ENCODE measurements around the gene MELTF. TPM values are rescaled to one million over a fixed set of nuclear protein-coding genes. Genes with fewer than 3 reads are reported as not detected.

The MELTF gene
- total RNA-seq, 4 donors from 2014 or later: 17.3 to 143 (median 50.7) TPM

DNA sequence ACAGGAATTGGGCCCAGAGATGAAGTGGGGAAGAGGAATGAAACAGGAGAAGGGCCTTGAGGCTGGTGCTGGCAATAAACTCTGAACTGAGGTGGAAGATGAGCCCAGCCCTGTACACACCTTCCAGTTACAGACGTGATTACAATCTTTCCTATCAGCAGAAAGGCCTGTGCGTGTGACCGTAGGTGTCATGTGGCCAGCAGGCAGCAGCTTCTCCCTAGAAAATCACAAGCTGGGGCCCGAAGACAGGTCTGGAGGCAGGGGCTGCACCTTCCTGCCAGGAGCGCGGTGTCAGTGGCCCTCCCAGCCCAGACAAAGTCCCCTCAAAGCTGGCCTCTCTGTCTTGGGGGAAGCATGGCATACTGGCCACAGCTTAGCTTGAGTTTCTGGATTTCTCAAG lies 44.3 kb downstream of the MELTF start:
- Histone ChIP-seq H3K4me1 (peaks cover 0 to 22% (median 0%) of the 10 kb centered on the region in 4 donors), H3K27me3 (no peaks in the 10 kb centered on the region), H3K36me3 (no peaks in the 10 kb centered on the region), H3K27ac (peak overlapping the region in 2 of 4 donors; percentile 42 to 60), H3K9me3 (no peaks in the 10 kb centered on the region), H3K4me3 (no peak overlapping the region)
- no peak for TF ChIP-seq POLR2A (IDR thresholded peaks at IDR 0.05)
- TF ChIP-seq, protein P1, sequence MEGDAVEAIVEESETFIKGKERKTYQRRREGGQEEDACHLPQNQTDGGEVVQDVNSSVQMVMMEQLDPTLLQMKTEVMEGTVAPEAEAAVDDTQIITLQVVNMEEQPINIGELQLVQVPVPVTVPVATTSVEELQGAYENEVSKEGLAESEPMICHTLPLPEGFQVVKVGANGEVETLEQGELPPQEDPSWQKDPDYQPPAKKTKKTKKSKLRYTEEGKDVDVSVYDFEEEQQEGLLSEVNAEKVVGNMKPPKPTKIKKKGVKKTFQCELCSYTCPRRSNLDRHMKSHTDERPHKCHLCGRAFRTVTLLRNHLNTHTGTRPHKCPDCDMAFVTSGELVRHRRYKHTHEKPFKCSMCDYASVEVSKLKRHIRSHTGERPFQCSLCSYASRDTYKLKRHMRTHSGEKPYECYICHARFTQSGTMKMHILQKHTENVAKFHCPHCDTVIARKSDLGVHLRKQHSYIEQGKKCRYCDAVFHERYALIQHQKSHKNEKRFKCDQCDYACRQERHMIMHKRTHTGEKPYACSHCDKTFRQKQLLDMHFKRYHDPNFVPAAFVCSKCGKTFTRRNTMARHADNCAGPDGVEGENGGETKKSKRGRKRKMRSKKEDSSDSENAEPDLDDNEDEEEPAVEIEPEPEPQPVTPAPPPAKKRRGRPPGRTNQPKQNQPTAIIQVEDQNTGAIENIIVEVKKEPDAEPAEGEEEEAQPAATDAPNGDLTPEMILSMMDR (IDR thresholded peaks at IDR 0.05): no peak
- peak in 2 of 3 donors; percentile 54 to 64 for DNase-seq

DNA sequence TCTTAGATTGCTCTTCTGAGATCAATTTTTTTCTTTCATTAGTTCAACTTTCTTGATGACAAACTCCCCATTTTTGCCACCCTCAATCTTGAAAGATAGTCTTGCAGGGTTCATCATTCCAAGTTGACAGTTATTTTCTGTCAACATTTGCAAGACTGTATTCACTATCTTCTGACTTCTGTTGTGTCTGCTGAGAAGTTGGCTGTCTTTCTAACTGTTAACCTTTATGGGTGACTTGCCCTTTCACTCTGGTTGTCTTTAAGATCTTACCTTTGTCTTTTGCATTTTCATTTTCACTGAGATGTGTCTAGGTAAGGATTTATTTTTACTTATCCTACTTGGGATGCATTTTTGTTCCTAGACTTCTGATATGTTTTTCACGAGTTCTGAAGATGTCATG lies 46.4 kb downstream of the MELTF start:
- H3K36me3 ChIP-seq: no peaks in the 10 kb centered on the region
- peaks cover 0 to 20% (median 0%) of the 10 kb centered on the region in 4 donors for H3K4me1 ChIP-seq
- no peaks in the 10 kb centered on the region for H3K27me3 ChIP-seq
- no peaks in the 10 kb centered on the region for H3K9me3 ChIP-seq
- H3K27ac ChIP-seq: no peak overlapping the region
- no peak overlapping the region for H3K4me3 ChIP-seq
- no peak for DNase-seq
- TF ChIP-seq POLR2A (IDR thresholded peaks at IDR 0.05): no peak
- TF ChIP-seq, protein P1 (IDR thresholded peaks at IDR 0.05): no peak

GRCh38 chr3:196981657-196982056 lies 48.0 kb downstream of the MELTF start:
- DNase-seq: peak in 1 of 3 donors; percentile 26

DNA sequence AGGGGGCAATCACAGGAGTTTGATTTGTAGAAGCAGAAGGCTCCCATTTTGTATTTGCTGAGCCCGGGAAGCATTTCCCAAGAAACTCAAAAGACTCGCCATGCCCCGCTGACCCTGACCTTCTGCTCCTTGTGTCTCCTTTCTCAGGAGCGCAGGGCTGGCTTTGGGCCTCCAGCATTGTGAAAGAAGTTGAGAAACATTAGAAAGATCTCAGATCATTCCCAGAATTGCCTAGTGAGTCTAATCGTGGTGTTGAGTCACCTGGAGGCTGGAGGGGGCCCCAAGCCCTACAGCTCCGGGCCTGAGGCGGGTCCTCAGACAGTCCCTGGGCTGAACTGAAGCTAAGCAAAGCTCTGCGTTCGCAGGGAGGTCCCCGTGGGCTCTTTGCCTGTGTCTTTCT lies 50.1 kb downstream of the MELTF start:
- TF ChIP-seq, protein P1 (IDR thresholded peaks at IDR 0.05): no peak
- no peak for TF ChIP-seq POLR2A (IDR thresholded peaks at IDR 0.05)
- no peak overlapping the region for H3K27ac ChIP-seq
- H3K27me3 ChIP-seq: no peaks in the 10 kb centered on the region
- no peaks in the 10 kb centered on the region for H3K9me3 ChIP-seq
- H3K4me1 ChIP-seq: no peaks in the 10 kb centered on the region
- H3K36me3 ChIP-seq: no peaks in the 10 kb centered on the region
- peak in 1 of 3 donors; percentile 31 for DNase-seq
- H3K4me3 ChIP-seq: no peak overlapping the region

More at GRCh38 chr3:196981657-196982056, 48.0 kb downstream of the MELTF start:
- H3K36me3 ChIP-seq: no peaks in the 10 kb centered on the region
- no peaks in the 10 kb centered on the region for H3K9me3 ChIP-seq
- H3K4me3 ChIP-seq: no peak overlapping the region
- no peak for TF ChIP-seq POLR2A (IDR thresholded peaks at IDR 0.05)
- TF ChIP-seq, protein P1 (IDR thresholded peaks at IDR 0.05): no peak
- H3K27ac ChIP-seq: no peak overlapping the region
- peaks cover 0 to 7% (median 0%) of the 10 kb centered on the region in 4 donors for H3K4me1 ChIP-seq
- H3K27me3 ChIP-seq: no peaks in the 10 kb centered on the region

- Histone ChIP-seq H3K27me3 (no peaks in the 10 kb centered on the region), H3K36me3 (no peaks in the 10 kb centered on the region), H3K9me3 (no peaks in the 10 kb centered on the region), H3K4me1 (no peaks in the 10 kb centered on the region), H3K4me3 (no peak overlapping the region), H3K27ac (no peak overlapping the region)
- TF ChIP-seq POLR2A (IDR thresholded peaks at IDR 0.05): no peak
- TF ChIP-seq, protein P1 (IDR thresholded peaks at IDR 0.05): no peak
- peak in 1 of 3 donors; percentile 29 for DNase-seq
Measured at GRCh38 chr3:196976941-196977340, 52.7 kb downstream of the MELTF start.

DNA sequence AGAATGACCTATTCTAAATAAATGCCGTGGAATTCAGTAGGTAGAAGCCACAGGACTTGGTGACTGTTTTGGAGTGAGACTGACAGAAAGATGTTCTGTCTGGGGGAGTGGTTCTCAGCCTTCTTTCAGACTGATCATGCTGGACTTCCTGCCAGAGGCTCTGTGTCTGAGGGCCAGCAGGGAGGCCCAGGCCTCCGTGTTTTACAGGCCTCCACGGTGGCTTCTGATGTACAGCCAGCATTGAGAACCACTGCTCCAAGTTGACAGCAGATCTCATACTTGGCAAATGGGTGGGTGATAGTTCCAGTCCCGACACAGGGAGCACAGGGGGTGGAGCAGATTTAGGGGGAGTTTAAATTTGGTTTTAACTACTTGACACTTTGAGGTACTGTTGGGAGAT lies 54.3 kb downstream of the MELTF start:
- peak in 1 of 3 donors; percentile 3 for DNase-seq
- TF ChIP-seq, protein P1 (IDR thresholded peaks at IDR 0.05): no peak
- TF ChIP-seq POLR2A (IDR thresholded peaks at IDR 0.05): no peak
- no peak overlapping the region for H3K27ac ChIP-seq

More for the DNA sequence above, 54.3 kb downstream of the MELTF start:
- no peaks in the 10 kb centered on the region for H3K9me3 ChIP-seq
- no peaks in the 10 kb centered on the region for H3K36me3 ChIP-seq
- H3K4me3 ChIP-seq: no peak overlapping the region
- H3K4me1 ChIP-seq: no peaks in the 10 kb centered on the region
- H3K27me3 ChIP-seq: no peaks in the 10 kb centered on the region

All from Peyer's patch (tissue), 4 donors.